SKM-1 (cell line): ENCODE measurements around the gene DISP3.

Source experiments
- DNase-seq: peaks from one replicate; lab custom pipeline; 2025; ENCODE audit not compliant: unreplicated experiment; lab: John Stamatoyannopoulos, UW

The DISP3 gene

DNA sequence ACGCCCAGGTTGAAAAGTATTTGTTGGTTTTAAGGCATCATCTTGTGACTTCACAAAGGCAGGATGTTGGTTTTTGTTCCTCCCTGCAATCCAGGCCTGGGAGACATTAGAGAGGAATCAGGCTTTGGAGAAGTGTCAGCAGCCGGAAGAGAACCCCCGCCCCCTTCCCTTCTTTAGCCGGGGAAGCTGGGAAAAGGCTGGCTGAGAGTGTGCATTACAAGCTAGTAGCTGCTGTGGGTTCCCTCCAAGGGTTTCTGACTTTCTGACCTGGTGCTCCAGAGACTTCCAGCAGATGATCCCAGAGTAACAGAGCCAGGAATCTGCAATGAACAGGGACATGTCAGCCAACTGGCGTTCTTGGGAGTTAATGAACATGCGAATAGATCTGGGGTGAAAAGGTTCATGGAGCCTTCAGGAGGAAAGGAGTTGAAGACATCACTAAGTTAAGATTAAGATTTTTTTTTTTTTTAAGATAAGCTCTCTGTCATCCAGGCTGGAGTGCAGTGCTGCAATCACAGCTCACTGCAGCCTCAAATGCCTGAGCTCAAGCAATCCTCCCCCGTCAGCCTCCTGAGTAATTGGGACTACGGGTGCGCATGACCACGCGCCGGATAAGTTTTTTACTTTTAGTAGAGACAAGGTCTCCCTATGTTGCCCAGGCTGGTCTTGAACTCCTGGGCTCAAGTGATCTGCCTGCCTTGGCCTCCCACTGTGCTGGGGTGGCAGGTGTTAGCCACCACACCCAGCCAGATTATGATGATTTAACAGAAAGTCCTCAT, 7.5 kb downstream of the DISP3 start:
- DNase-seq = no peak

DNA sequence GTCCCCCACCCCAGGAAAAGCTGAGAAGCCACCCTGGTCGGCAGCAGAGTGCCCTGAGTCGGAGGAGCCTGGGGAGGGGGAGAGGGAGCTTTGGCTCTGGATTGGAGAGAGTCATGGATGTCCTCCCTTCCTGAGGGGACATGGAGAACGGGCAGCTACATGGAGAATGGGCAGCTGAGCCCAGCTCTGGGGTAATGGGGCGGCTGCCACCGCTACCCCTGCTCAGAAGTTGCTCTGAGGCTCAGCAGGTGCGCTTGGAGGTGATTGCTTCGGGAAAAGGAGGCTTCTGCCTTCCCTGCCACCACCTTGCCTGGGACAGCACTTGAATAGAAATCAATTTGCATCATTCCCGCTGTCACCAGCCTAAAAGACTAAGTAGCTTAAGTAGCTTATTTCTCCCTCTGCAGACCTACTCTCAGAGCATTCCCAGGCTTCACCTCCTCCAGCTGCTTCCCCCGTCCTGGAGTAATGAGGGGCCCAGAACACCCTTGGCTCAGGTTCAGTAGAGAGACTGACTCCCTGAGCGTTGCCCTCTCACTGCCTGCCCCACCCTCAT, 8.3 kb downstream of the DISP3 start:
- DNase-seq = no peak

DNA sequence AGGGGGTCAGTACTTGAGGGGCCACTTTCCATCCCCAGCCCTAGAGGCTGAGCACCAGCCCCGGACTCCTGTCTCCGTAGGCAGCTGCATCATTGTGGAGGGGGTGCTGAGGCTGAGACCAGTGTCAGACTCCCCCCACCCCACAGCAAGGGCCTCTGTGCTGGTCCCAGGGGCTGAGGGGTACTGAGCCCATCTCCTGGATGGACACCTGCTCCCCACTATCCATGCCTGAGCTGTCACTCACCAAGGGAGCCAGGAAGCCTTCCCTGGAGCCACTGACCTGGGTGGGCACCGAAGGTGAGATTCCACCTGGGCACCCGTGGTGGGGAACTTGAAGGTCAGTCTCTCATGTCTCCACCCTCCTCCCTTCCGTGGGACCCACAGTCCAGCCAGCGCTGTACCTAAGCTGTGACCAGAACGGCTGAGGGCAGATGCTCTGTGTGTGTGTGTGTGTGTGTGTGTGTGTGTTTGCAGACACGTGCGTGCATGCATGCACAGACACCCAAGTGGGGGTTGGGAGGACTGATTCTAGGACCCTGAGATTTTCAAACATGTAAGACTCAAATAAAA, 9.3 kb downstream of the DISP3 start:
- DNase-seq = no peak

DNA sequence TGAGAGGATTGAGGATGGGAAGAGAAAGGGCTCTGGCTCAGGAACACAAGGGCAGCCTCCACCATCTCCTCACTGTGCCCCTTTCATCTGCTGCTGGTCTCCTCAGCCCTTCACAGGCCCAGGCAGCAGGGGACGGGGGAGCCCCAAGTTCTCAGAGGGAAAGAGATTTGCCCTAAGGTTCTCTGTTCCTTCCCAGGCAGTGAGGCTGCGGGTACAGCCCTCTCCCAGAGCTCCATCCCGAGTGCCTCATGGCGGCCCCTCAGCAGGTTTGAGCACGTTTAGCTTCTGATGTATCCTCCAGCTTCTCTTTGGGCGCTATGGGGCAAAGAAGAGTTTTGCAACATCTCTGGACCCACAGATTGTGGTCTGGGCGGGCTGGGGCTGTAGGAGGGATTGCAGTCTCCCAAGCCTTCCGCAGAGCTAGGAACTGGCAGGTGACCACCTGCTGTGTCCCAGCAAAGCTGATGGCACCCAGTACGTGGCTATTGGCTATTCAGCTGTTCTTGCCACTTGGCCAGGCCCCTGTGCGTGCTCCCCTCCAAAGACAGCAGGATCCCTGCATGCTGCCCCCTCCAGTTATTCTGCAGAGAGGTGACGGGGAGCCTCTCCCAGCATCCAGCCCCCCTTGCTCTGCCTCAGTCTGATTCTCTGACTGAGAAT, 10.1 kb downstream of the DISP3 start:
- no peak for DNase-seq

DNA sequence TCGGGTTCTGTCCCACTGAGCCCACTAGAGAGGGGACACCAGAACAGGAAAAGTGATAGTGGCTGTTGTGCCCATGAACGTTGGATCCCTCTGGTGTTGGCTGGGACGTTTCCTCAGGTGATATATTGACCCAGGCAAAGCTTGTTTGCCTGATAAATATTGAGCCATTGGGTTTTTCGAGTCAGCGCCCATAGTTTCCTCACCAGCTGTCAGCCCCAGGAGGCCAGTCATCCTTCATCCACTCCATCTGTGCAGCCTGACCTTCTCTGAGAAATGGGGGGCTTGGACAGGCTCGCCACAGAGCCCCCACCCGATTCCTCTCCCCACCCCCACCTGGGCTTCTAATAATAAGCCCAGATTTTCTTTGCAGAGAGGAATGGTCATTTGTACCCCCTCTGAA, 13.3 kb downstream of the DISP3 start:
- no peak for DNase-seq

DNA sequence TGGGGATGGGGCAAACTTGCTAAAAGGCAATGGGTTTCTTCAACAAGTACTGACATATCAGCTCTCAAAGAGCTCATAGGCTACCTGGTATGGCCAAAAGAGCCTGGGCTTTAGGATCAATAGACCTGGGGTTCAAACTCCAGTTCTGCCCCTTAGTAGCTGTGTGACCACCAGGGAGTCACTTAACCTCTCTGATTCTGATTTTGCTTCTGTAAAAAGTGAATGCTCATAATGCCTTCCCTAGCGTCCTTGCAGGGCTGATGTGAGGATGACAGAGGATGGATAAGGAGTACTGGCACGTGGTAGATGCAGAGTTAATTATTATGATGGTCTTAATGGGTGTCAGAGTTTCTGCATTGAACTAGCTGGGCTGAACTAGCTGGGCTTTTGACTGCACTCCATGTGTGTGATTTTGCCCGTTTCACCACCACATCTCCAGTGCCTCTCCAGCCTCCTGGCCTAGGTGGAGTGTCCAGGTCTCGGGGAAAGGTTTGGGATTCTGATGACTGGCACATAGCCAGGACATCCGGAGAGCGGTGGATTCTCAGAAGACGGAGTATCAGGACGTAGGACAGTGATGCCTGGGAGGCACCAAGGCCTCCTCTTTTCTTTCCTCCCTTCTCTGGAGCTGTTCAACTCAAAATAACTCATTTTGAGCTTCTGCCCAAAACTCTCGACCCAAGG, 15.2 kb downstream of the DISP3 start:
- no peak for DNase-seq

DNA sequence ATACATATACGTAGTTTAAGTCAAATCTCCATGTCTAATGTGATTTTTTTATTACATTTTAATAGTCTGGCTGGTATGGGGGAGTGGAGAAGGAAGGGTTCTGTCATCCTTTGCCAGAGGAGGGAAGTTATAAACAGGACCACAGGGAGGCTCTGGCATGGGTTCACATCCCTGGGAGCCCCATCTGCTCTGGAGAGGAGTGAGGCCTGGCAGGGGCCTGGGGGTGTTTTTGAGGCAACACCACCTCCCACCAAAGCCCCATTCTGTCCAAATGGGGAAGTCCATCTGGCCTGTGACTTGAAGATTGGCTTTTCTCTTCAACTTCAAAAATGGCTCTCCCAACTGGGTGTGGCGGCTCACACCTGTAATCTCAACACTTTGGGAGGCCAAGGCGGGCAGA, 15.8 kb downstream of the DISP3 start:
- no peak for DNase-seq

DNA sequence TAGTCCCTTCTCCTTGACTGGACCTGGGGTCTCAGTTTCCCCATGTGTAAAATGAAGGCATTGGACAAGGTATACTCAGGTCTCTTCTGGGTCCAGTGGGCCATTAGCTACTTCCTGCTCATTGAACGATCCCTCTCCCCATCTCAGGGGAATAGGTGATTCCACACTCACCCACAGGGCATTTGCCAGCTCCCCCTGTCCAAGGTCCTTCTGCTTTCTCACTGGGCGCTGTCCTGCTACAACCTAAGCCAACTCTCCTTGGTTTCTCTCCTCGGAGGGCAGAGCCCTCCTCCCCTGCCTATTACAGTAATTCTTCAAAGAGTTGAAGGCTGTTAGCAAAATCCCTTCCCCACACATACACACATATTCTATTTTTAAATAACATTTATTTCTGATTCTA, 16.6 kb downstream of the DISP3 start:
- DNase-seq = no peak

DNA sequence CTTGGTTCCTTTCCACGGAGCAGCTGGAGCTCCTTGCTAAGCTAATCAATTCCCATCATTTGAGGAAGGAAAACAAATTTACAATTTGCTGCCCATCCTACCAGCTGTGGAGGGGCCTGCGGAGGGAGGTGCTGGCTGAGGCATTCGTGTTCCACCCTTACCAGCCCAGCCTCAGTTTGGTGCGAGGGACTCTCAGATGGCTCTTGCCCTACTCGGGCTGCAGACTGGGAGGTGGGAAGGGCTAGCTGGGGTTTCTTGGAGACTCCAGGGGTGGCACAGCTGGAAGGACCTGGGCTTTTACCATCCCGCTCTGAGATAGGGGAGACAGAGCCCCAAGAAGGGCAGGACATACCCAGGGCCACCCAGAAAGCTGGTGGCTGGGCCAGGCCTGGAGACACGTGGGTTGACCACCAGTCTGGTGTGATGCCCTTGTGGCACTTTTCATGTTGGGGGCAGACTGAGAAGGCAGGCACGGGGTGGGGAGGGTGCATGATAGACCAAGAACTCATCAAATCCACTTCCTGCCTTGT, 17.7 kb downstream of the DISP3 start:
- DNase-seq = no peak

DNA sequence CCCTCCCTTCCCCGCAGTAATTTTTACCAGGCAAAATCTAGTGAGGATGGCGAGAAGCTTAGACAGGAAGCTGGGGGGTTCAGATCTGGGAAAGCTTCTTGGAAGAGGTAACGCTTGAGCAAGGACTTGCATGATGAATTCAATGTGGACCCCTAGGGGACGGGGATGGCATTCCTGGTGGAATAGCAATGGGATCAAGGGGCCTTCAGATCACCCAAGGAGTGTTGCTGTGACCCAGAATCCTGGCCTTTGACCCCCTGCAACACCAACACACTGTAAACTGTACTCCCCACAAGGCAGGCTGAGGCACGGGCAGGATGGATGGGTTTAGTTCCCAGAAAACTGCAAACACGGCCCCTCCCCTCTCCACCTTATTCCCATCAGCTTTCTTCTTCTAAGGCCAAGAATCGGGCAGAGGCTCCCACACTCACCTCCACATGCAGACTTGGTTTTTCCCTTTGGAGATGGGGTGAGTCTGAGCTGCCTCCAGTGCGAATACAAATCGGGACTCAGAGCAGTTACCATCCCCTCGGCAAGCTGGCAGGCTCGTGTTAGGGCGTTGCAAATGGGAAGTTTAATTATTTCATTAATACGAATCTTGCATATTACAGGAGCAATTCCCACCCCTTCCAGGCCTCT, 20.1 kb downstream of the DISP3 start:
- DNase-seq = no peak

DNA sequence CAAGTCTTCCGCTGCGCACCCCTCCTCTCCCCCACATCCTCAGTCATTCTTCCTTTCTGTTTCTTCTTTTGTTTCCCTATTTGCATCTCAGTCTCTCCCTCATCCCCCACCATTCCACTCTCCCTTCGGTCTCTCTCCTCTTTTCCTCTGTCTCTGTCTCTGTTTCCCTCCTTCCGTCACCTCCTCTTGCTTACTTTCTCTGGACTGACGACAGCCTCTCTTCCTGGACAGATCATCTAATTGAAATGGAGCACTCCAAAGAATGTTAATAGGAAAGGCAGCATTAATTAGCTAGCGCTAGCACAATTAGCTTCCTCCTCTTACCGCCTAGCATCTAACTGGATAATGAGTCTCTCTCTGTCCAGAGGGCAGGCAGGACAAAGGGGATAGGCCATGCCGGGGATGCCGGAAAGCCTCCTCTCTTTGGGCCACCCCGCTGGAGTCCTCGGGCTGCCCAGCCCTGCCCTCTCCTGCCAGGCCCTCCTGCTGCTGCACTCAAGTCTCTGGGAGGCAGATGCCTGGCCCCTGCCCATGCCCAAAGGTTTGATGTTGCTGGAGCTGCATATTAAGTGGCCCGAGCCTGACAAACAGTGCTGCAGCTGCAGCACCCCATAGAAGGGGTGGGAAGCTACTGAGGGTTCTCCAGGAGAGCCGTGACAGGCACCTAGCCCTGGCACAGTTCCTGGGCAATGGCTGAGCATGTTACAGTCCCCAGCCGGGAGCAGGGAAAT, 20.8 kb downstream of the DISP3 start:
- no peak for DNase-seq

DNA sequence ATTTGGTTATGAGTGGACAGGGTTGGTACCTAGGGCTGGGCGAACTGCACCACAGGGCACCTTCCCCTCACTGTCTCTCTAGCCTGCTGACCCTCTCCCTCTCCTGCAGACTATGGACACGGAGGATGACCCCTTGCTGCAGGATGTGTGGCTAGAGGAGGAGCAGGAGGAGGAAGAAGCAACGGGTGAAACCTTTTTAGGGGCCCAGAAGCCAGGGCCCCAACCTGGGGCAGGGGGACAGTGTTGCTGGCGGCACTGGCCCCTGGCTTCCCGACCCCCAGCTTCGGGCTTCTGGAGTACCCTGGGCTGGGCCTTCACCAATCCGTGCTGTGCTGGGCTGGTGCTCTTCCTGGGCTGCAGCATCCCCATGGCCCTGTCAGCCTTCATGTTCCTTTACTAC, 21.9 kb downstream of the DISP3 start:
- no peak for DNase-seq

DNA sequence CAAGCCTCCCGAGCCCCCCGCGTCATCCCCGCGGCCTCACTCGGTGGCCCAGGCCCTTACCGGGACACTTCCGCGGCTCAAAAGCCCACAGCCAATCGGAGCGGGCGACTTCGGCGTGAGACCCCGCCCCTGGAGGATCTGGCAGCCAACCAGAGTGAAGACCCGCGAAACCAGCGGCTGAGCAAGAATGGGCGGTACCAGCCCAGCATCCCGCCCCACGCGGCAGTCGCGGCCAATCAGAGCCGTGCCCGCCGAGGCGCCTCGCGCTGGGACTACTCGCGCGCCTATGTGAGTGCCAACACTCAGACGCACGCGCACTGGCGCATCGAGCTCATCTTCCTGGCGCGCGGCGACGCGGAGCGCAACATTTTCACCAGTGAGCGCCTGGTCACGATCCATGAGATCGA, 22.5 kb downstream of the DISP3 start:
- no peak for DNase-seq

DNA sequence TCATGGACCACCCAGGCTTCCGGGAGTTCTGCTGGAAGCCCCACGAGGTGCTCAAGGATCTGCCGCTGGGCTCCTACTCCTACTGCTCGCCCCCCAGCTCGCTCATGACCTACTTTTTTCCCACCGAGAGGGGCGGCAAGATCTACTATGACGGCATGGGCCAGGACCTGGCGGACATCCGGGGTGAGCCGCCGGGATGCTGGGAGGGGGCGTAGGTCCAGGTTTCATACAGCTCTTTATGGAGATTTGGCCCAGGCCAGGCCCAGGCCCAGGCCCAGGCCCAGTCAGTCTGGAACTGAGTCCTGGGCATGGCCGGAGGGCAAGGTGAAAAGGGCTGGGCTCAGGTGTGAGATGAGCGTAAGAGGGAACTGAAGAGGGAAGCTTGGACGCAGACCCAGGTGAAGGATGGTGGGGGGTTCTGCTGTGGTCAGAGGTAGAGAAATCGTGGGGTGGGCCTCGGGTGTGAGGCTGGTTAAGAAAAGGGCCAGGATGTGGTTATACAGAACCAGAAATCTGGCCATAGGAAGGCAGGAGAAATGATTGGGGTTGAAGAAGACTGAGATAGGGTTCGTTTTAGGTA, 23.0 kb downstream of the DISP3 start:
- no peak for DNase-seq

DNA sequence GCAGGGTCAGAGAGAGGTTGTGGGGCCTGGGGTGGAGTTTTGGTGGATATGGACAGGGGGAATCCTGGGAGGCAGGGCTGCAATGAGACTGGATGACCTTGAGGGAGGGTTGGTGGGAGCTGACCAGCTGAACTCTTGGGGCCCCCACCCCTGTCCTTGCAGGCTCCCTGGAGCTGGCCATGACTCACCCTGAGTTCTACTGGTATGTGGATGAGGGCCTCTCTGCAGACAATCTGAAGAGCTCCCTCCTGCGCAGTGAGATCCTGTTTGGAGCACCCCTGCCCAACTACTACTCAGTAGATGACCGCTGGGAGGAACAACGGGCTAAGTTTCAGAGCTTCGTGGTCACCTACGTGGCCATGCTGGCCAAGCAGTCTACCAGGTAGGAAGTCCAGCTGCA, 23.6 kb downstream of the DISP3 start:
- DNase-seq = no peak

DNA sequence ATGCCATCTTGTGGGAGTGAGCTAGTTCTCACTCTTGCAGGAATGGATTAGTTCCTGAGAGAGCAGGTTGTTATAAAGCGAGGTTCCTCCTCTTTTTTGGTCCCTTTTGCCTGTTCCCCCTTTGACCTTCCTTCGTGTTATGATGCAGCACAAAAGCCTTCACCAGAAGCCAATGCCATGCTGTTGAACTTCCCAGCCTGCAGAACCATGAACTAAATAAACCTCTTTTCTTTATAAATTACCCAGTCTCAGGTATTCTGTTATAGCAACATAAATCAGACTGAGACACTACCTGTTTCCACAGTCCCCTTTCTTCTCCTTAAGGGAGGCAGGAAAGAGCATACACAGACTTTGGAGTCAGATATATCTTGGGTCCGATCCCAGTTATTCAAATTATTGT, 25.6 kb downstream of the DISP3 start:
- no peak for DNase-seq

DNA sequence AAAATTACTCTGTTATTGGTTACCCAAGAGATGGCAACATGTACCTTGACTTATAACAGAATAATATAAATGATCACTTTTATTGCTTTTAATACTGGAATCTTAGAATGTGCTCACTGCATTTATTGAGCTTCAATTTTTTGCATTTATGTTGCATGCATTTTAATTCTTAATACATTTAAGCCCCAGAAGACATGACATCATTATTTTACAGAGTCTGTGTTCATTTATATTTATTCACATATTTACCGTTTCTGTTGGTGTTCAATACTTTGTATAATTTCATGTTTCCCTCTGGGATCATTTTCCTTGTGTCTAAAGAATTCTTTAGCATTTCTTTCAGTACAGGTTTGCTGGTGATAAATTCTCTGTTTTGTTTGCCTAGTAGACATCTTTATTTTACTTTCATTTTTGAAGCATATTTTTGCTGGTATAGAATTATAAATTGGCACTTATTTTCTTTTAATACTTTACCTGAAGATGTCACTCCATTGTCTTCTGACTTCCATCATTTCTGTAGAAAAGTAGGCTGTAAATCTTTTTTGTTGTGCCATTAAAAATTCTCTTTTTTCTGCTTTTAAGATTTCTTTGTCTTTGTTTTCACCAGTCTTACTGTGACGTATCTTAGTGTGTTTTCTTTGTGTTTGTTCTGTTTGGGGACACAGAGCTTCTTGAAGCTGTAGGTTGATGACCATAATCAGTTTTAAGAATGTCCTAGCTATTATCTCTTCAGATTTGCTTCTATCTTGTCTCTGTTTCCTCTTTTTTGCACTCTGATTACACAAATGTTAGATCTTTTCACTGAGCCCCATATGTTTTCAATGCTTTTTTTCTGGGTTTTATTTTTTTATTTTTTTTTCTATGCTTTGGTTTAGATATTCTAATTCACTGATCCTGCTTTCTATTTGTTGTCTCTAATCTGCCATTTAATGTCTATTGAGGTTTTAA, 26.9 kb downstream of the DISP3 start:
- DNase-seq = no peak

DNA sequence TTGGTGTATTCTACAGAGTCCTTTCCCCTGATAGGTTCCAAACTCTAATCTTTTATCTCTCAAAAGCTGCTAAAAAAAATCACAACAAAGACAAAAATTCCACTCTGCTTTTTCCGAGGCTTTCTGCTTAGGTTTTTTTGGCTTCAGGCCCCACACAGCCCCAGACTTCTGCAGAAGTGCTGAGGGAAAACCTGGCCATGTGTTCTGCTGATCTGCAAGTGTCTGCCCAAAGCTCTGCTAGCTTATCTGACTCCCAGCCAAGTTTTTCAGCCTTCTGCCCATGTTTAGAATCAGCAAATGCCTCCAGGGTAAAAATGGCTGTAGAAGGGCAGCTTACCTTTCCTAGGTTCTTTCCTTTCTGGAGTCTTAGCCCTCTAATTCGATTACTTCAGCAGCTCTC, 28.4 kb downstream of the DISP3 start:
- DNase-seq = no peak

DNA sequence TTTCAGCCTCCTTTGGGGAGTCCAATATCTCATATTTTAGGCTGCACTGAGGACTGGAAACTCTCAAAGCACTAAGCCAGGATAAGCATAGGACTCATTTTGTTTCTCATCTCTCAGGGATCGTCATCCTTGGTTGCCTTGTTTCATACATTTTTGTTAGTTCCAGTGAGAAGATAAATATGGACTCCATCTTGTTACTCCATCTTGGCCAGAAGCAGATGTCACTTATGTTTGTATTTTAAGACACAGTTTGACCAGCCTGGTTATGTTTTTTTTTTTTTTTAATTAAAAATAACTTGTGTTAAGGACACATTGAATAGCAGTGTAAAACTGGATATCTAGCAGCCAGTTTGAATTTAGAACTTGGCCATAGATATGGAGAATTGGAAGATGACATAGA, 34.7 kb downstream of the DISP3 start:
- DNase-seq = no peak
